Mesodermal cell (in vitro differentiated cells): Measurements from ENCODE around the gene COL23A1.

Experiments used
- H3K27ac ChIP-seq: 2 replicates; pipeline ENCODE4 v1.7.0; 2013; ENCODE audit warnings: mild to moderate bottlenecking, low read depth, low read length, moderate library complexity; ENCODE audit not compliant: severe bottlenecking
- H3K36me3 ChIP-seq: 2 replicates; pipeline ENCODE4 v1.7.1; 2013; ENCODE audit warnings: mild to moderate bottlenecking, low read length, moderate library complexity; ENCODE audit not compliant: control insufficient read depth, insufficient read depth
- H3K4me1 ChIP-seq: one replicate; pipeline ENCODE4 v1.7.1; 2013; ENCODE audit warnings: mild to moderate bottlenecking, low read length; ENCODE audit not compliant: insufficient read depth, control insufficient read depth, poor library complexity, severe bottlenecking
- H3K4me3 ChIP-seq: 2 replicates; pipeline ENCODE4 v1.7.0; 2013; ENCODE audit warnings: low read length, control low read depth, mild to moderate bottlenecking; ENCODE audit not compliant: insufficient read depth, poor library complexity, severe bottlenecking; ENCODE audit errors: extremely low read depth
- H3K9me3 ChIP-seq: 2 replicates; pipeline ENCODE4 v1.7.1; 2013; ENCODE audit warnings: mild to moderate bottlenecking, low read length, moderate library complexity; ENCODE audit not compliant: control insufficient read depth
- WGBS, 2 experiments: methylation state at CpG; one replicate each; pipeline ENCODE4 v1.1.5; 2013; ENCODE audit warnings: missing lambda C conversion rate in 2 of 2; ENCODE audit not compliant: insufficient coverage in 2 of 2; 5-methylcytosine and 5-hydroxymethylcytosine counted together

The COL23A1 gene

DNA sequence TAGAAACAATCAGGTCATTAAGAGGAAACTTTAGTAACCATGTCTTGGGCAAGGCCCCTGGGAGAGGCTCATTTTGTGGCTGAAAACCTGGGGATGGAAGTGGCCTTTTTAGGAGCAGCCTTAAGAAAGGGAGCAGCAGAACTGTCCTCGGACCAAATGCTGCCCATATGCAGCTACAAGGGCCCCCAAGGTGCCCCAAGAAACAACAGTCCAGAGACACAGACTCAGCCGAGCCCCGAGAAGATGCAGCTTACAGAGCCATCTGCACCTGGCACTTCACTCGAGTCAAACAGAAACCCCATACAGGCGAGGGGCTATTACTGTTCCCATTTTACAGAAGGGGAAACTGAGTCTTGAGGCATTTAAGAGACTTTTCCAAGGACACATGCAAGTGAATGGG, 58.0 kb downstream of the COL23A1 start:
- Histone ChIP-seq H3K4me3 (no peak overlapping the region), H3K4me1 (peaks cover 3% of the 10 kb centered on the region), H3K9me3 (no peaks in the 10 kb centered on the region), H3K36me3 (no peaks in the 10 kb centered on the region), H3K27ac (no peak overlapping the region)
- WGBS, 2 experiments, result 85 to 97% methylated on average over 3 to 5 of the region's 5 CpGs

DNA sequence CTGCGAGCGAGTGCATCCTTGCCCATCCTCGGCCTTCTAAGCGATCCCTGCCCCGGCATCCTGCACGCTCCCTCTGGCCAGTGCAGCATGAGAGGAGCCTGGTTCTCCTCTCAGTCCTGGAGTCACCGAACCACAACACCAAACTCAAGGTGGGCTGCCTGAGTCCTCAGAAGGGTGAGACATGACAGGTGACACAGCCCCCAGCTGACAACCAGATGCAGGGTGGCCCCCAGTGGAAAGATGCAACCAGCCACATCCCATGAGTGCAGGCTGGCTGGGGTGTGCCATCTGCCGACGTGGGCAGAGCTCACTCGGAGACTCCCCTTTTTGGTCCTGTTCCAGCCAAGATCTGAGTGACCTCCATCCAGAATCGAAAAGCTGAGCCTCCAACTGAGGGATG, 58.4 kb downstream of the COL23A1 start:
- no peak overlapping the region for H3K4me3 ChIP-seq
- H3K9me3 ChIP-seq, result no peaks in the 10 kb centered on the region
- no peak overlapping the region for H3K27ac ChIP-seq
- H3K4me1 ChIP-seq, result peaks cover 3% of the 10 kb centered on the region
- H3K36me3 ChIP-seq, result no peaks in the 10 kb centered on the region
- WGBS, 2 experiments, result 94 to 98% methylated on average over 11 of the region's 11 CpGs

DNA sequence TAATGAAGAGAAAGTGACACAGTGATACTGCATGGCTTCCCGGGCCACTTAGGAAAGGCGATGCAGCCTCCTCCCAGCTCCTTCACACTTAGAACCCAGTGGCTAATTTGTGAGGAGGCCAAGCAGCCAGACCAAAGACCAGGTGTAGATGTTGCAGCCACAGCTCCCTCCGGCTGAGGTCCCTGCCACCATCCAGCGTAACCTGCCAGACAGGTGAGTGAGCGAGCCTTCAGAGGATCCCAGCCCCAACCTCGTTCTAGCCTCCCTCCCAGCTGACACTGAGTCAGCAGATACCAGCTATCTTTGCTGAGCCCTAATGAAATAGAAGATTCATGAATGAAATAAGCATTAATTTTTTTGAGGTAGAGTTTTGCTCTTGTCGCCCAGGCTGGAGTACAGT, 59.7 kb downstream of the COL23A1 start:
- H3K9me3 ChIP-seq, result no peaks in the 10 kb centered on the region
- H3K36me3 ChIP-seq, result no peaks in the 10 kb centered on the region
- no peak overlapping the region for H3K27ac ChIP-seq
- H3K4me3 ChIP-seq, result no peak overlapping the region
- H3K4me1 ChIP-seq, result peaks cover 12% of the 10 kb centered on the region
- 77 to 99% methylated on average over 6 to 7 of the region's 7 CpGs for WGBS, 2 experiments

DNA sequence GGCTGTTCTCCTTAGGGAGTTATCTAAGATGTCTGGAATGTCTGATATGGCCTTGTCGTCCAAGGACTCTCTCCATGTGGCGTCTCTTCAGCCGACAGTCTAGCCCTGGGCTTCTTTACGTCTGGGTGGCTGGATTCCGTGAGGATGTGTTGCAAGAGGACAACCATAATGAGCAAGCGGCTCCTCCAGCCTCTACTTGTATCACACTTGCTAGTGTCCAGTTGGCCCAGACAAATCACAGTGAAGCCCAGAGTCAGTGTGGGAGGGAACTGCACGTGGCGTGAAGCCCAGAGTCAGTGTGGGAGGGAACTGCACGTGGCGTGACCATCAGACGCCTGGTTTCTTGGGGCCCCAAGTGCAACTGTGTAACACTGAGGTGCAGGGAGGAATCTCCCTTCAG, 61.1 kb downstream of the COL23A1 start:
- Histone ChIP-seq H3K27ac (no peak overlapping the region), H3K9me3 (no peaks in the 10 kb centered on the region), H3K36me3 (no peaks in the 10 kb centered on the region), H3K4me3 (no peak overlapping the region), H3K4me1 (peaks cover 12% of the 10 kb centered on the region)
- WGBS, 2 experiments, result 91 to 92% methylated on average over 8 to 11 of the region's 11 CpGs

DNA sequence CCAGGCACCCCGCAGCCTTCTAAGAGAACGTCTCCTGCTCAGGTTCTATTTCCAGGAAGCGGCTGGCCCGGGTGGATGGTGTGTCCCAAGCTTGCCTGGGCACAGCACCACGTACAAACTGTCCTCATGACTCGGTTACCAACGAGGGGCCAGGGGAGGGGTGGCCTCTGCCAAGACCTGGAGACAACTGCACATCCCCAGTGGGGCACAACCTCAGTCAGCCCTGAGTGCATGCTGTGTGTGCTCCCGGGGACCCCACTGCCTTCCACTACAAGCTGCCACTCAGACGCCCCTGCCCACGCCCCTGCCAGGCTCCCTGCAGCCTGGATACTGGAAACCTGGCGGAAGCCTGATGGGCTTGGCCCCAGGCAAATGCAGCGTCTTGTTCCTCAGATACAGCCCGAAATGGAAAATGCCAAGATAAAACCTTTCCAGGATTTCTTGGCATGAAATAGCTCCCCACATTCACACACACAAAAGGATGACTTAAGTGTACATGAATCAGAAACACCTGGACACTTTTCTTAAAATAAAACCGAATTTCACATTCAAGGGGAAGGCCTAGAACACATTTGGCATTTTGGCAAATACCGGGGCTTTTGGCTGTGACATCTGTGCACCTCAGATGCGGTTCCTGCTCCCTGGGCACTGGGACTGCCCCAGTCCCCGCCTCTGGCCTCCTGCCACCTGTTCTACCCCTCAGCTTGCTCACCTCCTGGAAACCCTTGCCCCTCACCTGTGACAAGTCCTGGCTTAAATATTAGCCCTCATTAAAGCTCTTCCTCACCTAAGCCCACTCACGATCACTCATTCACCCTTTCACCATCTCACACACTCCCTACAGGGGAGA, 62.5 kb downstream of the COL23A1 start:
- H3K4me3 ChIP-seq, result no peak overlapping the region
- no peak overlapping the region for H3K27ac ChIP-seq
- no peaks in the 10 kb centered on the region for H3K9me3 ChIP-seq
- peaks cover 12% of the 10 kb centered on the region for H3K4me1 ChIP-seq
- WGBS, 2 experiments, result 92 to 94% methylated on average over 17 to 18 of the region's 18 CpGs
- H3K36me3 ChIP-seq, result no peaks in the 10 kb centered on the region

DNA sequence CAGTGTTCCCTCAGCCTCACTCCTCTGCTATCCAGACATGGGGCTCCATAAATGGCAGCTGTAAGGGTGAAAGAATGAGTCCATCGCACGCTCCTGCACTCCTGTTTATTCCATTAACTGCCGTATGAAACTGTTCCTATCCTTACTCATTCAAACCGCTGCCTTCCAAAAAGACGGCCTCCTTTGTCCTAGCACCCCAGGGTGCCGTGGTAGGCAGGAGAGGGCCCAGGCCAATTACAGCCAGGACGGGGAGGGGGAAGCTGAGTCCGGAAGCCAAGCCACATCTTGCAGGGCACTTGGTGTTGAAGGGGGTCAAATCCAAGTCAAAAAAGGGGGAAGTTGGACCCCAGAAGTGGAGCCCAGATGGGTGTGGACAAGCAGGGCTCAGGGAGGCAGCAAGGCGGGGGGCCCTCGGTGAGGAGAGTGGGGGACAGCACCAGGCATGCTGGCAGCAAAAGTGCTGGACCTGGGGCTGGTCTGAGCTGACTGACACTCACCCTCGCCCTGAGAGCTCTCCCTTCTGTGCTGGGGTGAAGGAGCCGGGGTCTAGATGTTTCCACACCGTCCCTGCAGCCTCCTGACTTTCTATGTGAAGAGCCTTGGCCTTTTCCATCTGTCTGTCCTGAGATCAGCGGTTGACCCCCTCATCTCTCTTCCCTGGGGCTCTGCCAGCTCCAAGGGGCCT, 63.3 kb downstream of the COL23A1 start:
- H3K4me1 ChIP-seq, result peaks cover 12% of the 10 kb centered on the region
- 73 to 80% methylated on average over 14 of the region's 14 CpGs for WGBS, 2 experiments
- no peak overlapping the region for H3K4me3 ChIP-seq
- no peaks in the 10 kb centered on the region for H3K36me3 ChIP-seq
- H3K27ac ChIP-seq, result no peak overlapping the region
- H3K9me3 ChIP-seq, result no peaks in the 10 kb centered on the region

DNA sequence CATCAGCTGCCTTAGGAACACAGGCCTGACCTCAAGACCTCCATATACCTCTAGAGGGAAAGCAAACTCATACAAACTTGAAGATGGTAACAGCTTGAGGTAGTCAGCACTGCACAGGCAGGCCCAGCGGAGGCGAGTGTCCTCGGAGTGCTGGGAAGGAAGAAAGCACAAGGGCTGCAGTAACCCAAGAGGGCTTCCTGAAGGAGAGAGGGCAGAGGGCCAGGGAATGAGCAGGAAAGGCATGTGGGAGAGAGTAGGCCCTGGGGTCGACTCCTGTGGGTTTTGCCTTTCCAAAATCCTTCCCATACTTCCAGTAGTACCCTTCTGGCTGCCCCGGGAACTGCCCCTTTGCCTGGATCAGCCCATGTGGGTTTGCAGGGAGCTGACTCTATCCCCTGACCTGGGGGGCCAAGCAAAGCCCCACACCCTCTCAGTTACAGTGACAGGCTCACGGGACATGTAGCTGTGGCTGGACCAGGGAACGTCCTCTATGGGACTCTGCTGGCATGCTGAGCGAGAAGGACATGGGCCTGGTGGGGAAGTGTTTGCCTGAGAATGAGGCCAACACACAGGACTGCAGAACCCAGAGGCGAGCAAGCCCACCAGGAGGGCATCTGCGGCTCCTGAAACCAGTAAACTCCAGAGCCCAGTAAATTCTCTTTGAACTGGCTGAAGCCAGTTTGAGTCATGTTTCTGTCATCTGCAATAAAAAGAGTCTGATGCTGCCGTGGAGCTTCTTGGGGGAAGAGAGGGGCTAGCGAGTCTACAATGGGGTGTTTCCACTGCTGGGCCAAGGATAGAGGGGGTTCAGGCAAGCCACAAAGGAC, 64.1 kb downstream of the COL23A1 start:
- H3K4me1 ChIP-seq, result peaks cover 12% of the 10 kb centered on the region
- no peaks in the 10 kb centered on the region for H3K36me3 ChIP-seq
- peak overlapping the region; percentile 29 for H3K27ac ChIP-seq
- WGBS, 2 experiments, result 81 to 90% methylated on average over 6 to 9 of the region's 12 CpGs
- no peaks in the 10 kb centered on the region for H3K9me3 ChIP-seq
- H3K4me3 ChIP-seq, result no peak overlapping the region

DNA sequence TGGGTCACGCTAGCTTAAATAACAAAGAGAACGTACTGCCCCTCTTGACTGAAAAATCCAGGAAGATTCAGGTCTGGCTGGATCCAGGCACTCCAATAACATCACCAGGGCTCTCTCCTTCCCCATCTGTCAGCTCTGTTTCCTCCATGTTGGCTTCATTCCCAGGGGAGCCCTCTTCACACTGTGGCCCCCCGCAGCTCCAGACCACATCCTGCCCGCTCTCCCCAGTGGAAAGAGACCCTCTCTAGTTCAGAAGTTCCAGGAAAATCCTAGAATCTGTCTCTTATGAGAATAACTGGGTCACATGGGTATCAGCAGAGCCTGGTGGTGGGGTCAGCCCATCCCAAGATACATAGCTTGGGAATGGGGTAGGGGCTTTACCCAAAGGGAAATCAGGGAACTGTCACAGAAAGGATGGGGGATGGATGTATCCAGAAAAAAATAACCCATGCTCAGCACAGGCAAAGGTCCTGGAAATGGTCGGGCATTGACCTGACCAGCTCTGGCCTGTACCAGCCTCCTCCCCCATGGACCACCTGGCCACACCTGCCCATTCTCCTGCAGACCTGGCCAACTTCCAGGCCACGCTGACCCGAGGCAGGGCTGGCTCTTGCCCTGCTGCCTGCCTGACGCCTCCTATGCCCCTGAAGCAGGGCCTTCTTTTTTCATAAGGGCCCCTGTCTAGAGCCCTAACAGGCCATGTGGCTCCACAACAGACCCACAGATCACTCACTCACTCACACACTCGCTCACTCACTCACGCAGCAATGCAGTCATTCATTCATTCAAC, 65.9 kb downstream of the COL23A1 start:
- H3K27ac ChIP-seq, result no peak overlapping the region
- no peak overlapping the region for H3K4me3 ChIP-seq
- H3K4me1 ChIP-seq, result peaks cover 12% of the 10 kb centered on the region
- no peaks in the 10 kb centered on the region for H3K9me3 ChIP-seq
- H3K36me3 ChIP-seq, result no peaks in the 10 kb centered on the region
- 93 to 95% methylated on average over 8 to 10 of the region's 10 CpGs for WGBS, 2 experiments

DNA sequence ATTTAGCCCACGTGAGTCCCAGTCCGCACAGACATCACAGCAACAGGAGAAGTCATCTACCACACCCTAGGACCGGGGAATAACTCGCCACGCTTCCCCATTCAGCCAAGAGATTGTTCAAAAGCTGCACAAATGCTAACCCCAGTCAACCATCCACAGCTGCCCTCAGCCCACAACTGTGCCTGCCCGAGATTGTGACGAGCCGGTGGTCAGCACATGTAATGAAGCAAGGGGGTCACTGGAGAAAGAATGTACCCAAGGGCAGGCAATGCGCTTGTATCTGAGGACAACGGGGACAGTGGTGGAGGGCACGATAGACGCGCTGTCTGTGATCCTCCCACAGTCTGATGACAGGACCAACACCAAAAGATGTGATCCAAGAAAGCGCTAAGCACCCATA, 67.8 kb downstream of the COL23A1 start:
- Histone ChIP-seq H3K4me3 (no peak overlapping the region), H3K36me3 (no peaks in the 10 kb centered on the region), H3K4me1 (peaks cover 9% of the 10 kb centered on the region), H3K9me3 (no peaks in the 10 kb centered on the region), H3K27ac (no peak overlapping the region)
- WGBS, 2 experiments, result 89 to 96% methylated on average over 11 to 12 of the region's 14 CpGs

DNA sequence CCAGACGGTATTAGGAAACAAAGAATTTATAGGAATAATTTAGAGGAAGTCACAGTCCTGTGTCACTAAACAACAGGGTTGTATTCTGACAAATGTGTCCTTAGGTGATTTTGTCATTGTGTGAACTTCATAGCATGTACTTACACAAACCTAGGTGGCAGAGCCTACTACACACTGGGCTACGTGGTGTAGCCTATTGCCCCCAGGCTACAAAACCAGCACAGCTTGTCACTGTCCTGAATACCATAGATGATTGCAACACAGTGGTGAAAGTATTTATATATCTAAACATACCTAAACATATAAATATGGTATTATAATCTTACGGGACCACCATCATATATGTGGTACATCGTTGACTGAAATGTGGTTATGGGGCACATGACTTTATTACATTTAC, 69.3 kb downstream of the COL23A1 start:
- Histone ChIP-seq H3K27ac (no peak overlapping the region), H3K9me3 (no peaks in the 10 kb centered on the region), H3K4me3 (no peak overlapping the region), H3K36me3 (no peaks in the 10 kb centered on the region), H3K4me1 (peaks cover under 1% of the 10 kb centered on the region)
- no CpG with 5 or more reads among the region's 4 CpGs for WGBS, 2 experiments
